Stomach (tissue), 4 donors: ENCODE measurements around the gene PROX2.

Experiments used
- CTCF ChIP-seq, 7 experiments: fragments of 450-650 bp in 4 of 7; fragments of 200-600 bp in 3 of 7; sonication (generic) in 3 of 7; IDR thresholded peaks; one replicate each; pipeline ENCODE4 v1.5.1; 2016 to 2019; ENCODE audit warnings: antibody characterized with exemption in 7 of 7, control low read depth in 2 of 7, mild to moderate bottlenecking in 1 of 7
- POLR2A ChIP-seq, 4 donors: fragments of 450-650 bp; IDR thresholded peaks; one replicate each; pipeline ENCODE4 v1.6.1; 2016; ENCODE audit warnings: antibody characterized with exemption in 4 of 4, control low read depth in 2 of 4, mild to moderate bottlenecking in 1 of 4, moderate library complexity in 1 of 4

GRCh38 chr14:74867673-74868072, 8.3 kb downstream of the PROX2 start:
- TF ChIP-seq CTCF (IDR thresholded peaks at IDR 0.05) (no peak), POLR2A (IDR thresholded peaks at IDR 0.05) (no peak)
